HCT116 (cell line): Measurements from ENCODE around the gene CPNE2. TPM values are rescaled to one million over a fixed set of nuclear protein-coding genes. Genes with fewer than 3 reads are reported as not detected.

Source experiments
- ATAC-seq: fragments of 200-7000 bp; cut with Tn5 transposase; 2 replicates; pipeline ENCODE4 v1.9.1; 2020; ENCODE audit warnings: mild to moderate bottlenecking, moderate library complexity
- BruUV-seq: library from RNA; stranded (reverse); fragments of 400-500 nt; replicated peaks from 2 replicates; lab custom pipeline; 2021; lab: Mats Ljungman, UMichigan
- CTCF ChIA-PET: fragments of 300-600 bp; sonication (Branson Sonifier 250); formaldehyde crosslinking; loops from one replicate; lab custom pipeline; 2021; ENCODE audit warnings: antibody characterized with exemption; lab: Charles Lee
- POLR2A ChIA-PET: fragments of 300-600, 350-600 bp; sonication (Branson Sonifier 250); formaldehyde crosslinking; loops from one replicate; lab custom pipeline; 2021; ENCODE audit warnings: antibody characterized with exemption; lab: Charles Lee
- RAD21 ChIA-PET, 2 experiments: fragments of 300-600 bp; sonication (Branson Sonifier 250); formaldehyde crosslinking; loops; one replicate each; lab custom pipeline; 2023; ENCODE audit warnings: low total read pairs in 2 of 2; ENCODE audit not compliant: uncharacterized antibody in 2 of 2, unreplicated experiment in 2 of 2, low non-redundant PET in 1 of 2; lab: Charles Lee
- DNase-seq: peaks from one replicate; pipeline ENCODE4 v3.0.0-alpha.2; 2010; ENCODE audit warnings: low read depth, low spot score
- H2AFZ ChIP-seq: fragments of 200-600 bp; shearing (Covaris generic), sonication (generic); 2 replicates; pipeline ENCODE4 v1.6.1; 2017; ENCODE audit warnings: low read depth, mixed run types, mixed read lengths, antibody characterized with exemption, low read length; ENCODE audit not compliant: poor library complexity, severe bottlenecking
- H3K27ac ChIP-seq: 2 replicates; pipeline ENCODE4 v1.5.1; 2012; ENCODE audit warnings: low read depth, low read length
- H3K27me3 ChIP-seq: fragments of 200-600 bp; sonication (generic); 2 replicates; pipeline ENCODE4 v1.6.1; 2016; ENCODE audit warnings: mixed run types, low read length, mixed read lengths; ENCODE audit not compliant: insufficient read depth
- H3K36me3 ChIP-seq, 2 experiments: fragments of 200-500 bp in 1 of 2; fragments of 200-600 bp in 1 of 2; sonication (Bioruptor generic) in 1 of 2; sonication (generic) in 1 of 2; 2 replicates each; pipeline versions ENCODE4 v1.5.1 to v1.6.1; 2014 to 2016; ENCODE audit warnings: low read length in 2 of 2, inconsistent platforms in 1 of 2, mixed read lengths in 1 of 2, mixed run types in 1 of 2; ENCODE audit not compliant: insufficient read depth in 2 of 2, control insufficient read depth in 1 of 2
- H3K4me1 ChIP-seq, 2 experiments: fragments of 200-600 bp in 1 of 2; sonication (generic) in 1 of 2; 2 replicates each; pipeline versions ENCODE4 v1.5.1 to v1.6.1; 2012 to 2017; ENCODE audit warnings: low read length in 2 of 2, inconsistent platforms in 1 of 2, mild to moderate bottlenecking in 1 of 2, mixed read lengths in 1 of 2, mixed run types in 1 of 2, moderate library complexity in 1 of 2; ENCODE audit not compliant: insufficient read depth in 2 of 2, control insufficient read depth in 1 of 2
- H3K4me2 ChIP-seq: fragments of 200-600 bp; sonication (generic); 2 replicates; pipeline ENCODE4 v1.6.1; 2017; ENCODE audit warnings: mixed run types, low read length, mixed read lengths
- H3K4me3 ChIP-seq, 2 experiments: fragments of 200-600 bp in 1 of 2; sonication (generic) in 1 of 2; replicated peaks in 1 of 2; 2 replicates each; pipeline ENCODE4 v1.5.1; 2011 to 2016; ENCODE audit warnings: low read length in 2 of 2, control low read depth in 1 of 2, low read depth in 1 of 2, mild to moderate bottlenecking in 1 of 2, mixed read lengths in 1 of 2, mixed run types in 1 of 2
- H3K79me2 ChIP-seq: fragments of 200-600 bp; sonication (generic); 2 replicates; pipeline ENCODE4 v1.6.1; 2017; ENCODE audit warnings: mild to moderate bottlenecking, mixed run types, low read length, moderate library complexity, mixed read lengths; ENCODE audit not compliant: insufficient read depth
- H3K9ac ChIP-seq: fragments of 200-600 bp; sonication (generic); 2 replicates; pipeline ENCODE4 v1.6.1; 2016; ENCODE audit warnings: low read length, mixed read lengths
- H3K9me2 ChIP-seq: fragments of 200-600 bp; sonication (generic), shearing (Covaris generic); 2 replicates; pipeline ENCODE4 v1.6.1; 2017; ENCODE audit warnings: mixed run types, mild to moderate bottlenecking, moderate library complexity; ENCODE audit not compliant: insufficient read depth
- H3K9me3 ChIP-seq, 2 experiments: fragments of 200-500 bp in 1 of 2; fragments of 200-600 bp in 1 of 2; sonication (Bioruptor generic) in 1 of 2; sonication (generic) in 1 of 2; 2 replicates each; pipeline ENCODE4 v1.6.1; 2014 to 2017; ENCODE audit warnings: low read length in 2 of 2, mixed read lengths in 2 of 2, inconsistent platforms in 1 of 2, low read depth in 1 of 2, mild to moderate bottlenecking in 1 of 2, mixed run types in 1 of 2, moderate library complexity in 1 of 2; ENCODE audit not compliant: control insufficient read depth in 1 of 2, insufficient read depth in 1 of 2
- H4K20me1 ChIP-seq: fragments of 200-600 bp; sonication (generic), shearing (Covaris generic); 2 replicates; pipeline ENCODE4 v1.6.1; 2017; ENCODE audit warnings: mixed run types, mild to moderate bottlenecking, moderate library complexity; ENCODE audit not compliant: insufficient read depth
- CBX3 ChIP-seq: IDR thresholded peaks from 2 replicates; pipeline ENCODE4 v1.6.1; 2012; ENCODE audit warnings: low read depth
- CTCF ChIP-seq, 3 experiments: fragments of 200-600 bp in 1 of 3; sonication (generic) in 1 of 3; IDR thresholded peaks in 2 of 3; conservative IDR thresholded peaks in 1 of 3; 2 replicates each; pipeline ENCODE4 v1.5.1; 2012 to 2017; ENCODE audit warnings: low read depth in 2 of 3, low read length in 2 of 3, antibody characterized with exemption in 1 of 3, borderline replicate concordance in 1 of 3, control low read depth in 1 of 3, mild to moderate bottlenecking in 1 of 3, mixed read lengths in 1 of 3, mixed run types in 1 of 3, moderate library complexity in 1 of 3; ENCODE audit not compliant: insufficient read depth in 1 of 3
- EGR1 ChIP-seq: IDR thresholded peaks from 2 replicates; pipeline ENCODE4 v1.6.1; 2012; ENCODE audit warnings: low read depth
- EZH2phosphoT487 ChIP-seq: fragments of 200-600 bp; IDR thresholded peaks from 2 replicates; pipeline ENCODE4 v1.6.1; 2018; ENCODE audit warnings: antibody characterized with exemption, borderline replicate concordance
- FOSL1 ChIP-seq: IDR thresholded peaks from 2 replicates; pipeline ENCODE4 v1.6.1; 2012; ENCODE audit warnings: low read depth
- JUND ChIP-seq: IDR thresholded peaks from 2 replicates; pipeline ENCODE4 v1.6.1; 2012
- MAX ChIP-seq: IDR thresholded peaks from 2 replicates; pipeline ENCODE4 v1.6.1; 2012
- POLR2A ChIP-seq: IDR thresholded peaks from 2 replicates; pipeline ENCODE4 v1.7.0; 2011; ENCODE audit warnings: borderline replicate concordance; ENCODE audit not compliant: insufficient read depth, insufficient read length; ENCODE audit errors: extremely low read depth
- POLR2AphosphoS5 ChIP-seq: IDR thresholded peaks from 2 replicates; pipeline ENCODE4 v1.6.1; 2011; ENCODE audit warnings: mild to moderate bottlenecking, low read depth, low read length, moderate library complexity
- RAD21 ChIP-seq: IDR thresholded peaks from 2 replicates; pipeline ENCODE4 v1.6.1; 2012; ENCODE audit warnings: low read depth, mild to moderate bottlenecking
- SIN3A ChIP-seq: IDR thresholded peaks from 2 replicates; pipeline ENCODE4 v1.6.1; 2012; ENCODE audit warnings: low read depth
- SRF ChIP-seq: IDR thresholded peaks from 2 replicates; pipeline ENCODE4 v1.6.1; 2012; ENCODE audit warnings: low read depth
- ZBTB33 ChIP-seq: IDR thresholded peaks from 2 replicates; pipeline ENCODE4 v1.6.1; 2011; ENCODE audit warnings: mild to moderate bottlenecking, low read length, moderate library complexity; ENCODE audit not compliant: insufficient replicate concordance; ENCODE audit errors: extremely low read depth
- ZFX ChIP-seq: fragments of 450-650 bp; IDR thresholded peaks from 2 replicates; pipeline ENCODE4 v1.6.1; 2017
- intact Hi-C: fragments of 100-400 bp; cut with micrococcal nuclease; formaldehyde crosslinking; loops from 2 replicates; pipeline ENCODE4 v1.10.0; 2022
- total RNA-seq: library from RNA; stranded (reverse); gene quantifications from one replicate; pipeline ENCODE4 v1.2.1, GENCODE V29; 2021; ENCODE audit not compliant: unreplicated experiment

The CPNE2 gene
- total RNA-seq, 1 experiment from 2014 or later, result 31.2 TPM

- H3K27me3 ChIP-seq, result no peaks in the 10 kb centered on the region
- intact Hi-C loops, result no loop called here
- no peak overlapping the region for H3K4me3 ChIP-seq
- ATAC-seq, result no peak
- no peaks in the 10 kb centered on the region for H3K79me2 ChIP-seq
- no peak overlapping the region for H3K9ac ChIP-seq
- no peak overlapping the region for H3K27ac ChIP-seq
- H4K20me1 ChIP-seq, result no peaks in the 10 kb centered on the region
- H3K4me2 ChIP-seq, result no peak overlapping the region
- CTCF ChIA-PET, result no interaction called here
- H3K4me1 ChIP-seq, result no peaks in the 10 kb centered on the region
- H3K36me3 ChIP-seq, result no peaks in the 10 kb centered on the region
- POLR2A ChIA-PET, result no interaction called here
- DNase-seq, result no peak
- TF ChIP-seq CBX3, result no peak
- TF ChIP-seq CTCF (IDR thresholded peaks at IDR 0.05 in 2 of 3, conservative IDR thresholded peaks at IDR 0.05 in 1 of 3; ENCODE audit: borderline replicate concordance in 1 of 3, insufficient read depth in 1 of 3, low read depth in 2 of 3, low read length in 2 of 3), result no peak
- TF ChIP-seq EZH2phosphoT487, result no peak
- TF ChIP-seq EGR1, result no peak
- TF ChIP-seq JUND, result no peak
- no peak for TF ChIP-seq POLR2AphosphoS5
- TF ChIP-seq ZFX, result no peak
- TF ChIP-seq MAX, result no peak
- TF ChIP-seq SRF, result no peak
- no peak for TF ChIP-seq SIN3A
- TF ChIP-seq POLR2A, result no peak
- TF ChIP-seq RAD21, result no peak
- TF ChIP-seq FOSL1, result no peak
- no peak for TF ChIP-seq ZBTB33
- RAD21 ChIA-PET, result no interaction called here
- no peak overlapping the region for H2AFZ ChIP-seq
- no TSS peak for BruUV-seq
- no peaks in the 10 kb centered on the region for H3K9me3 ChIP-seq
- no peaks in the 10 kb centered on the region for H3K9me2 ChIP-seq
These were observed 34.8 kb downstream of the CPNE2 start for GRCh38 chr16:57127037-57127763.
